ENCODE measurements around the gene SHC3.

GRCh38 chr9:89161221-89161620 lies 17.4 kb downstream of the SHC3 start:
- TF ChIP-seq CTCF (IDR thresholded peaks at IDR 0.05): no peak
- TF ChIP-seq POLR2A (IDR thresholded peaks at IDR 0.05): no peak
